ENCODE measurements around the gene CCDC182.

DNA sequence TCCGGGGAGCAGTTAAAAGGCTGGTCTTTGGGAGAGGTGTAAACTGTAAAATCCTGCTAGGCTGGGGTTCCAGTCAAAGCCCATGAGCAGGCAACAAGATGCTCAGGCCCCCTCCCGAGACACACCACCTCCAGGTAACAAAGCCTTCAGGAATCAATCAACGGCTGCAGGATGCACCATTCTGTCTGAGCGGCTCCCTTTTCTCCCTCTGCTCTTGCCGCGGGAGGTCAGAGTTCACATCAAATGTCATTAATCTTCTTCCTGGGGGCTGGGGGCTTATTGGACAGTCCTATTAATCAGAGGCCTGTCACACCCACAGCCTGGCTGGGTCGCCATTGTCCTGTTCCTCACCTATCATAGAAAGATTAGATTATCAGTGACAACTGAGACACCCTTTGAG is 11.9 kb upstream of the CCDC182 start:
- no peak for TF ChIP-seq POLR2AphosphoS5 (IDR thresholded peaks at IDR 0.05; ENCODE audit: low read depth, low read length)
- no peak for TF ChIP-seq SIN3A (IDR thresholded peaks at IDR 0.05; ENCODE audit: borderline replicate concordance, insufficient read depth, low read length)

Data from PFSK-1 (cell line).